Measurements from ENCODE around the gene SIGLEC12.
"Not testable (repeated sequence)": the region's sequence is repeated elsewhere in the genome, so short reads cannot be mapped to it uniquely, and the experiment has no call there.

Gene SIGLEC12

GRCh38 chr19:51457351-51458013 is 44.1 kb downstream of the SIGLEC12 start:
- no peak for DNase-seq

- no peak for DNase-seq
Observed at GRCh38 chr19:51456541-51457290, 44.9 kb downstream of the SIGLEC12 start.

- no peak for DNase-seq
Observed at GRCh38 chr19:51450730-51451307, 50.8 kb downstream of the SIGLEC12 start.

GRCh38 chr19:51448411-51449016 is 53.1 kb downstream of the SIGLEC12 start:
- DNase-seq = no peak

DNA sequence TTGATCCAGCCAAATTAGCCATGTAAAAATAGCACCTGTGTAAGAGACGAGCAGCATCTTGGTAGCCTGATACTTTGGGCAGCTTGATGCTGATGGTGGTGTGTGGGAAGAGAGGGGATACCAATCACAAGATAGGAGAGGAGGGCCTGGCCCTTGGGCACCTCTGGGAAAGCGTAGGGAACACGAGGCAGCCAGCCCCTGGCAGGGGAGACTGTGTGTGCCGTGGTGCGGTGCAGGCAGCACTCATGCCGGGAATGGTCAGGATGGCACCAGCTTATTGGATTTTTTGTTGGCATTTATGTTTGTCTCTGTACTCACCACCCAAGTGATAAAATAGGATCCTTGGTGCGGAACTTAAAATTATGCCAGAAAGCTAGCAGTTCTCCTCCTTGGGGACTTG is 53.6 kb downstream of the SIGLEC12 start:
- no peak for DNase-seq

DNA sequence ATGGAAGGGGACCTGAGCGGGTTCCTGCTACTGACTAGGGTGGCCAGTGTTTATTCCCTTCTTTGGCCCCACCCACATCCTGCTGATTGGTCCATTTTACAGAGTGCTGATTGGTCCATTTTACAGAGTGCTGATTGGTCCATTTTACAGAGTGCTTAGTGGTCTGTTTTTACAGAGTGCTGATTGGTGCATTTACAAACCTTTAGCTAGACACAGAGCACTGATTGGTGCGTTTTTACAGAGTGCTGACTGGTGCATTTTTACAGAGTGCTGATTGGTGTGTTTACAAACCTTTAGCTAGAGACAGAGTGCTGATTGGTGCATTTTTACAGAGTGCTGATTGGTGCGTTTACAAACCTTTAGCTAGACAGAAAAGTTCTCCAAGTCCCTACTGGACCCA is 54.1 kb downstream of the SIGLEC12 start:
- not testable (repeated sequence) for DNase-seq

DNA sequence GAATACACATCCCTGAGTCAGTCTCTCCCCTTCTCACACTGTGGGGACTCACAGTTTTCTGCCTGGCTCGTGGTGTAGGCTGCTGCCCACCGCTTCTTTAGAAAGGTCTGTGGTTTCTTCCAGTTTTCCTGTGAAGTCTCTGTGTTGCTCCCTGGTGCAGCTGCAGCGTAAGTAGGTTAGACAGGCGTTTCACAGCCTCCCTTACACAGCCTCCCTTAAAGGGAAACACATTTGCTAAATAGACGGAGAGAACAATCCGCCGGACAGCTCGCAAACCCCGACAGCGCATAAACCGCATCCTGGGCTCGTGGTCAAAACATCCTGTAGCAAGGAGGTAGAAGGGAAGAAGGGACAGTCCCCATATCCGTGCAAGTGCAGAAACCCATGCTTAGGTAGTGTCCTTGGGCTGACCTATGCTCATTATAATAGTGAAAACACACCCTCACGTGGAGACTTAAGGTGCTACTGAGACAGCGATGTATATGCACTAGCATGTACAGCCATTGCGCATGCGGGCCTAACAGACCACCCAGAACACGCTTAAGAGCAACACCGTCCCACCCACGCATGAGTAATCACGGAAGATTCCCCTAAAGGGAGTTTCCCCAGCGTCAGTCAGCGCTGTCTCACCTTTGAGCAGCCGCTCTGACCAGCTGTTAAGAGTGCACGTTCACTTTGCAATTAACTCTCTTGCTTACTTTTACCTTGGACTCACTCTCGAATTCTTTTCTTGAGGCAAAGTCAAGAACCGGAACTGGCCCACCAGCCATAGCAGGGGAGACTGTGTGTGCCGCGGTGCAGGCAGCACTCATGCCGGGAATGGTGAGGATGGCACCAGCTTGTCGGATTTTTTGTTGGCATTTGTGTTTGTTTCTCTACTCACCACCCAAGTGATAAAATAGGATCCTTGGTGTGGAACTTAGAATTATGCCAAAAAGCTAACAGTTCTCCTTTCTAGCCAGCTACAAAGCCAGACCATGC is 59.9 kb downstream of the SIGLEC12 start:
- no peak for DNase-seq

All from NCI-H1417 treated with DMSO at 0.1 percent for 48 hours (cell line).